Hepatocyte (in vitro differentiated cells): ENCODE measurements around the gene PDZRN4.

Experiments
- CTCF ChIP-seq: fragments of 200-600 bp; sonication (generic); IDR thresholded peaks from 2 replicates; pipeline ENCODE4 v1.5.1; 2016; ENCODE audit warnings: antibody characterized with exemption, mild to moderate bottlenecking; ENCODE audit not compliant: poor library complexity
- EZH2 ChIP-seq: fragments of 200-600 bp; sonication (generic); IDR thresholded peaks from 2 replicates; pipeline ENCODE4 v1.6.1; 2016; ENCODE audit warnings: antibody characterized with exemption, mild to moderate bottlenecking, borderline replicate concordance

GRCh38 chr12:41509271-41510055 lies 321.3 kb downstream of the PDZRN4 start:
- TF ChIP-seq CTCF, result no peak
- no peak for TF ChIP-seq EZH2
